H1 (cell line): ENCODE results near the gene SOBP. TPM values are rescaled to one million over a fixed set of nuclear protein-coding genes. Genes with fewer than 3 reads are reported as not detected.

Experiments
- ATF3 ChIP-seq: IDR thresholded peaks from 2 replicates; pipeline ENCODE4 v1.6.1; 2011; ENCODE audit warnings: low read depth, mild to moderate bottlenecking, low read length; ENCODE audit not compliant: insufficient read depth
- EGR1 ChIP-seq: IDR thresholded peaks from 2 replicates; pipeline ENCODE4 v1.6.1; 2011; ENCODE audit warnings: low read depth, low read length, borderline replicate concordance
- EZH2 ChIP-seq: fragments of 200-600 bp; sonication (generic); IDR thresholded peaks from 2 replicates; pipeline ENCODE4 v1.7.1; 2012; ENCODE audit warnings: low read depth, mild to moderate bottlenecking, moderate library complexity, low read length, inconsistent platforms; ENCODE audit not compliant: severe bottlenecking
- HDAC6 ChIP-seq: IDR thresholded peaks from one replicate; pipeline ENCODE4 v1.7.1; 2012; ENCODE audit warnings: low read depth, mild to moderate bottlenecking, inconsistent platforms, low read length, moderate library complexity
- JUN ChIP-seq: IDR thresholded peaks from 2 replicates; pipeline ENCODE4 v1.6.1; 2011; ENCODE audit warnings: low read depth, mild to moderate bottlenecking, improper control_type of control experiment, low read length
- KDM4A ChIP-seq: IDR thresholded peaks from one replicate; pipeline ENCODE4 v1.7.1; 2012; ENCODE audit warnings: low read depth, mild to moderate bottlenecking, moderate library complexity, low read length, inconsistent platforms; ENCODE audit not compliant: severe bottlenecking
- RBBP5 ChIP-seq: IDR thresholded peaks from 2 replicates; pipeline ENCODE4 v1.7.1; 2012; ENCODE audit warnings: low read depth, mild to moderate bottlenecking, inconsistent platforms, low read length, moderate library complexity, borderline replicate concordance
- SAP30 ChIP-seq: fragments of 300-600 bp; sonication (generic); IDR thresholded peaks from 2 replicates; pipeline ENCODE4 v1.7.1; 2012; ENCODE audit warnings: low read length, moderate library complexity, mild to moderate bottlenecking, inconsistent platforms; ENCODE audit not compliant: insufficient read depth, insufficient replicate concordance
- SP4 ChIP-seq: IDR thresholded peaks from 2 replicates; pipeline ENCODE4 v1.6.1; 2012; ENCODE audit warnings: low read length, inconsistent platforms
- polyA plus RNA-seq, 7 experiments: library from polyadenylated mRNA; depleted of rRNA in 3 of 7; stranded (reverse) in 5 of 7; unstranded in 2 of 7; fragments of >200 nt in 5 of 7; fragments of 200-250 nt in 2 of 7; gene quantifications; 1 replicate in 5 of 7; 2 replicates in 1 of 7; 4 replicates in 1 of 7; pipeline versions ENCODE4 v1.2.1 to v1.2.3, GENCODE V29; 2011 to 2013; ENCODE audit warnings: missing spikeins in 2 of 7, mixed read lengths in 2 of 7
- total RNA-seq: library from RNA; stranded (reverse); fragmentation: NEBNext Ultra II Directional; extraction: Animal tissue kit (Norgen Biotek cat#: 25700); gene quantifications from 2 replicates; pipeline ENCODE4 v1.2.1, GENCODE V29; 2021
- TF ChIP-seq, protein P1 (sequence below): IDR thresholded peaks from 2 replicates; pipeline ENCODE4 v1.6.1; 2012; ENCODE audit warnings: inconsistent platforms

SOBP gene
- total and polyA plus RNA-seq, 2 of the 8 experiments (the other 6 are each of a cell fraction or from before 2014, with no cell fraction given), result 0.45 to 6.2 TPM

DNA sequence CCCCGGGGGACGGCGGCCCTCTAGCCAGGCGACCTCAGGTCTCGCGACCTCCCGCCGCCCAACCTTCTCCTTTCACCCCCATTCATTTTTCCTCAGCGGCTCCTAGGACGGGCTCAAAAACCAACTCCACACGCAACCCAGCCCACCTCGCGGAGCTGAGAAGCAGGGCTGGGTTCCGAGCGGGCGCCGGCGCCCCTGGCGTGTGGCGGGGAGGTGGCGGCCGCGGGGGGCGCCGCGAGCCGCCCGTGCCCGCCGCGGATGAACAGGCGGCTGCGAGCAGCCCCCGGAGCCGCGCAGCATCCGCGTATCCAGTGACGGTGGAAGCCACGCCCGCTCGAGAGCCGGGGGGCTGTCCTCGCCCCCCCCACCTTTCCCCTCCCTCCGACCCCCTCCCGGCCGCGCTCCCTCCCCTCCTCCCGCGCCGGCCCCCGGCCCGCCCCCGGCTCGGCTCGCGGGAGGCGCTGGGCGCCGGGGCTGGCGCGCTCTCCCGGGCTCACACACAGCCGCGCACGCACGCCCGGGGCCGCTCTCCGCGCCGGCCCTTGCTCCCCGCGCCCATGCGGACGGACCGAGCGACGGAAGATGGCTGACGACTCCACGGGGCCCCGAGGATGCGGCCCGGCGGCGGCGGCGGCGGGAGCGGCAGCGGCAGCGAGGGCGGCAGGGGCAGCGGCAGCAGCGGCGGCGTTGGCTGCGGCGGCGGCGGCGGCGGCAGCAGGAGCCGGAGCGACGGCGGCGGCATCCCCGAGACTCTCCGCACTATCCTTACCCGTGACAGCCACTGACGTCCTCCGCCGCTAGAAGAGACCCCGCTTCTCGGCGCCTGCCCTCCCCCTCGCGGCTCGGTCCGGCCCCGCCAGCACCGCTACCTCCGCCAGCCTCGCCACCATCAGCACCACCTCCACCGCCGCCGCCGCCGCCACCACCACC, at the start of gene SOBP (continued):
- TF ChIP-seq SAP30 (no peak), EGR1 (no peak), HDAC6 (no peak), SP4 (no peak), EZH2 (no peak), KDM4A (peak; percentile 5), JUN (no peak), ATF3 (no peak), RBBP5 (no peak; the same call in 1 of the 2 replicates)
- TF ChIP-seq, protein P1, sequence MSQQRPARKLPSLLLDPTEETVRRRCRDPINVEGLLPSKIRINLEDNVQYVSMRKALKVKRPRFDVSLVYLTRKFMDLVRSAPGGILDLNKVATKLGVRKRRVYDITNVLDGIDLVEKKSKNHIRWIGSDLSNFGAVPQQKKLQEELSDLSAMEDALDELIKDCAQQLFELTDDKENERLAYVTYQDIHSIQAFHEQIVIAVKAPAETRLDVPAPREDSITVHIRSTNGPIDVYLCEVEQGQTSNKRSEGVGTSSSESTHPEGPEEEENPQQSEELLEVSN, result no peak
